ENCODE results near the gene STXBP6. TPM values are rescaled to one million over a fixed set of nuclear protein-coding genes. Genes with fewer than 3 reads are reported as not detected.
"Not testable (repeated sequence)": the region's sequence is repeated elsewhere in the genome, so short reads cannot be mapped to it uniquely, and the experiment has no call there.

STXBP6 gene
- total RNA-seq, 1 donor from 2014 or later = 0.51 TPM

DNA sequence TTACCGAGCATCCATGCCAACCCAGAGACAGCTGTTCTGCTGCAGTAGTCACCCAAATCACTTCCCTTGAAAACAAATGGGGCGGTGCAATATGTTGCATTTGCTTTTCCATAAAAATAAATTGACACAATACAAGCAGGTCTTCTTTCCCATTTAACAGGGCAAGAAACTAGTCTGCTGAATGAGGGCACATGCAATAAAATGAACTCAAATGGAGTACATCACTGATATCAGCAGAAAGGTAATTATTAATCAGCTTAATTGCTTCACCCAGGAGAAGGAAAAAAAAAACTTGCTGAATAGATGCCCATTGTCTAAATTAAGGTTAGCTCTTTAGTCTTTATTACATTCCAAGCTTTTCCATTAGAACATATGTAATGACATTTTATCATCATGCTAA lies 240.8 kb downstream of the STXBP6 start:
- H3K27me3 Mint-ChIP-seq (ENCODE audit: unreplicated experiment) = no peaks in the 10 kb centered on the region
- H3K36me3 Mint-ChIP-seq (ENCODE audit: low read depth, unreplicated experiment) = no peaks in the 10 kb centered on the region
- H3K27ac Mint-ChIP-seq (ENCODE audit: unreplicated experiment) = no peak overlapping the region
- H3K4me1 Mint-ChIP-seq (ENCODE audit: unreplicated experiment) = no peaks in the 10 kb centered on the region
- TF ChIP-seq, protein P1, sequence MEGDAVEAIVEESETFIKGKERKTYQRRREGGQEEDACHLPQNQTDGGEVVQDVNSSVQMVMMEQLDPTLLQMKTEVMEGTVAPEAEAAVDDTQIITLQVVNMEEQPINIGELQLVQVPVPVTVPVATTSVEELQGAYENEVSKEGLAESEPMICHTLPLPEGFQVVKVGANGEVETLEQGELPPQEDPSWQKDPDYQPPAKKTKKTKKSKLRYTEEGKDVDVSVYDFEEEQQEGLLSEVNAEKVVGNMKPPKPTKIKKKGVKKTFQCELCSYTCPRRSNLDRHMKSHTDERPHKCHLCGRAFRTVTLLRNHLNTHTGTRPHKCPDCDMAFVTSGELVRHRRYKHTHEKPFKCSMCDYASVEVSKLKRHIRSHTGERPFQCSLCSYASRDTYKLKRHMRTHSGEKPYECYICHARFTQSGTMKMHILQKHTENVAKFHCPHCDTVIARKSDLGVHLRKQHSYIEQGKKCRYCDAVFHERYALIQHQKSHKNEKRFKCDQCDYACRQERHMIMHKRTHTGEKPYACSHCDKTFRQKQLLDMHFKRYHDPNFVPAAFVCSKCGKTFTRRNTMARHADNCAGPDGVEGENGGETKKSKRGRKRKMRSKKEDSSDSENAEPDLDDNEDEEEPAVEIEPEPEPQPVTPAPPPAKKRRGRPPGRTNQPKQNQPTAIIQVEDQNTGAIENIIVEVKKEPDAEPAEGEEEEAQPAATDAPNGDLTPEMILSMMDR (IDR thresholded peaks at IDR 0.05; ENCODE audit: unreplicated experiment) = no peak
- H3K4me3 Mint-ChIP-seq (ENCODE audit: unreplicated experiment) = no peak overlapping the region
- no peaks in the 10 kb centered on the region for H3K9me3 Mint-ChIP-seq (ENCODE audit: unreplicated experiment)
- no peak for DNase-seq (ENCODE audit: low spot score)

DNA sequence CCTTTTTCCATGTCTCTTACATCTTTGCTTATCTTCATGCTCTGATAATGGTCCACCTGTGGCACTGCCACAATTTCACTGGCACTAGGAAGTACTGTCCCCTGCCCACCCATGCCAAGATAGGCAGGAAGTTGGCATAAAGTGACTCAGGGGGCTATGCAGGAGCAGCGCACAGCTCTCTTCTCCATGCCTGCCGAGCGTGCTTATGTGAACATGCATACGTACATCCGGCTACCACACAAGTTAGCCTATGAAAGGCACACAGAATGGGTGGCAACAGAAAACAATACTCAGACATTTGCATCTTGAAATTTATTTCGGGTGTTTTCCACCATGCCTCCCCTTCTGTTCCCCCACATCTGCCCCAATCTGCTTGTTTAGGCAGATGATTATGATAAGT lies 241.5 kb downstream of the STXBP6 start:
- peaks cover 2% of the 10 kb centered on the region for H3K27me3 Mint-ChIP-seq (ENCODE audit: unreplicated experiment)
- no peak overlapping the region for H3K27ac Mint-ChIP-seq (ENCODE audit: unreplicated experiment)
- H3K9me3 Mint-ChIP-seq (ENCODE audit: unreplicated experiment) = no peaks in the 10 kb centered on the region
- DNase-seq (ENCODE audit: low spot score) = no peak
- TF ChIP-seq, protein P1 (IDR thresholded peaks at IDR 0.05; ENCODE audit: unreplicated experiment) = no peak
- no peaks in the 10 kb centered on the region for H3K4me1 Mint-ChIP-seq (ENCODE audit: unreplicated experiment)
- no peaks in the 10 kb centered on the region for H3K36me3 Mint-ChIP-seq (ENCODE audit: low read depth, unreplicated experiment)
- H3K4me3 Mint-ChIP-seq (ENCODE audit: unreplicated experiment) = no peak overlapping the region

DNA sequence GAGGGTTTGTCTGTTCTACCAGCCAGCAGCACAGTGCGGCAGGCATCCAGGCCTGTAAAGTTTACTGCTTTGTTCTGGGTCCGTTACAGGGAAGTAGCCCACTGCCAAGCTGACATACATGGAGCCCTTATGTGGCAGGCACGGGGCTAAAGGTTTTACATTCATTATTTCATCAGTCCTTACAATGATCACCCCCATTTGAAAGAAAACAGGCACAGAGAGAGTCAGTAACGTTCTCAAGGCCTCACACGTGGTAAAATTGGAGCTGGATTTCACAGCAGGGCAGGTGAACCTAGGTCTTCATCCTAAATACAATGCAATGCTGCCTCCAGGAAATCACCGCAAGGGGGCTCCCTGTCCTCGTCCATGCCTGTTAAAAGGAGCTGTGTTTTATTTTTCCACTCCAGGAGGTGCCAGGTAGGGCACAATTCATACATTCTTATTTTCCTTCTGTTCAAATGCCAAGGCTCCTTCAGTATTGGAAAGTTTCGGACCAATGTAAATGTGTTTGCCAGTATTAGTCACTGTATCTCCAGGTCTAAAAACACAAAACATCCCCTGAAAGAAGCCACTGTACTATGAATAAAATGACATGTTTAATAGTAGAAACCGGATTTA lies 243.8 kb downstream of the STXBP6 start:
- no peaks in the 10 kb centered on the region for H3K36me3 Mint-ChIP-seq (ENCODE audit: low read depth, unreplicated experiment)
- H3K27me3 Mint-ChIP-seq (ENCODE audit: unreplicated experiment) = peaks cover 5% of the 10 kb centered on the region
- H3K27ac Mint-ChIP-seq (ENCODE audit: unreplicated experiment) = no peak overlapping the region

DNA sequence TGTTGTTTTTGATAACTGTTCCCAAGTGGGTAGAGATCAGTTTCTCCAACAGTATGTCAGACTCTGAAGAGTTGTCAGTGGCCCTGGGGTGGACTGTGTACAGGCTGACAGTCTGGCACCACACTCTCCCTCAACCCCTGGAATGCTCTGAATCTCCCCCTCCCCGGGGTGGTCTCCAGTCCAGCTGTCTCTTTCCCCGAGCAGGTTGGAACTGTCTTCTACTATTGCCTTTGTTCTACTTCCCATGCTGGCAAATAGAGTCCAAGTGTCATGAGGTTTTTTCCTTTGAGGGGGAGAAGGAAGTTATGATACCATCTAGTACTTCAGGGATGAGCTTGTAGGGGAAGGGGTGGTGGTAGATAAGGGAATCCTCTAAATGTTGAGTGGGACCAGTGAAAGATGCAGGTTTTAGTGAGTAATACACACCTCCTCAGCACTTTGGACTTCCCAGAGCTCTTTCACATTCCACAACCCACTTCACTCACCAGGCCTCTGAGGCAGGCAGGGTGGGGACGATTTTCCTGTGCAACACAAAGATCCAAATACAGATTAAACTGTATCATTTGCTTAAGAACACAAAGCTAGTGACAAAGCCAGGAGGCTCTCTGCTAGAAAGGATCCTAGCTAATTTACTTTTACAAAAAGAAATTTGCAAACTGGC lies 245.3 kb downstream of the STXBP6 start:
- Mint-ChIP-seq H3K27me3 (ENCODE audit: unreplicated experiment) (peaks cover 7% of the 10 kb centered on the region), H3K36me3 (ENCODE audit: low read depth, unreplicated experiment) (no peaks in the 10 kb centered on the region), H3K4me1 (ENCODE audit: unreplicated experiment) (no peaks in the 10 kb centered on the region), H3K9me3 (ENCODE audit: unreplicated experiment) (no peaks in the 10 kb centered on the region), H3K4me3 (ENCODE audit: unreplicated experiment) (no peak overlapping the region), H3K27ac (ENCODE audit: unreplicated experiment) (no peak overlapping the region)
- TF ChIP-seq, protein P1 (IDR thresholded peaks at IDR 0.05; ENCODE audit: unreplicated experiment) = no peak
- DNase-seq (ENCODE audit: low spot score) = no peak

More for the DNA sequence above, 243.8 kb downstream of the STXBP6 start:
- Mint-ChIP-seq H3K4me3 (ENCODE audit: unreplicated experiment) (no peak overlapping the region), H3K9me3 (ENCODE audit: unreplicated experiment) (no peaks in the 10 kb centered on the region), H3K4me1 (ENCODE audit: unreplicated experiment) (no peaks in the 10 kb centered on the region)
- TF ChIP-seq, protein P1 (IDR thresholded peaks at IDR 0.05; ENCODE audit: unreplicated experiment) = peak; percentile 67
- peak; percentile 78 for DNase-seq (ENCODE audit: low spot score)

DNA sequence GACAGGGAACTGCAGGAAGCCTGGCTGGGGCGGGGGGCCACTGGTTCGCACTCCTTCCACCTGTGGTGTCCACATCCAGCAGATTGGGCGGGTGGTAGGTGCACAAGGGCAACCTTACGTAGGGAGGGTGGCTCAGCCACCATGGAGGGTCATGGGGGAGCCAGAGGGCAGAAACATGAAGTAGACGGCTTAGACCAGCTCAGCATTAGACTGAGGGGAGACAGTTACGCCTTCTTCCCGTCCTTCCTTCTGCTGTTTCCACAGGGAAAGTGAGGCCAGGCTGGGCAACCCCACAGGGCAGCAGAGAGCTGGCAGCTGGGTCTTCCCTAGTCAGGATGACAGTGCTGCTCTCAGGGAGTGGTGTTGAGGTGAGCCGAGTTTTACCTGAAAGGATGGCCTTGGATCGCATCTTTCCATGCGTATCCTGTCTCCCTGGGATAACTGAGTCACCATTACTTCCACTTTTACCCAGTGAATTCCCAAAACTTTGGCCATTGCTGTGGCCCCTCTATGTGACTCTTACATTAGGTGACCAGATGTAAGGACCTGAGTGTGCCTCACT lies 245.9 kb downstream of the STXBP6 start:
- H3K4me3 Mint-ChIP-seq (ENCODE audit: unreplicated experiment) = no peak overlapping the region
- no peak overlapping the region for H3K27ac Mint-ChIP-seq (ENCODE audit: unreplicated experiment)
- H3K36me3 Mint-ChIP-seq (ENCODE audit: low read depth, unreplicated experiment) = no peaks in the 10 kb centered on the region
- no peak for DNase-seq (ENCODE audit: low spot score)
- peaks cover 1% of the 10 kb centered on the region for H3K4me1 Mint-ChIP-seq (ENCODE audit: unreplicated experiment)
- H3K27me3 Mint-ChIP-seq (ENCODE audit: unreplicated experiment) = peaks cover 7% of the 10 kb centered on the region
- TF ChIP-seq, protein P1 (IDR thresholded peaks at IDR 0.05; ENCODE audit: unreplicated experiment) = no peak
- no peaks in the 10 kb centered on the region for H3K9me3 Mint-ChIP-seq (ENCODE audit: unreplicated experiment)

DNA sequence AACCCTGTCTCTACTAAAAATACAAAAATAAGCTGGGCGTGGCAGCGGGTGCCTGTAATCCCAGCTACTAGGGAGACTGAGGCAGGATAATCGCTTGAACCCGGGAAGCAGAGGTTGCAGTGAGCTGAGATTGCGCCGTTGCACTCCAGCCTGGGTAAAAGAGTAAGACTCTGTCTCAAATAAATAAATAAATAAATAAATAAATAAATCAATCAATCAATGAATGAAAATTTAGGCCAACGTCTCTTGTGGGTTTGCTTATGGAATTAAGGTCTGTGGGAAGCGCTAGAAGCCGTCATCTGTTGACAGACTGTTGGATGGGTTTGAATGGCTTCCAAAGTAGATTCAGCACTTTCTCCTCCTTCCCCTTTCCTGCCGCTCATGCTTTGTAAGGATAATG lies 246.5 kb downstream of the STXBP6 start:
- H3K4me3 Mint-ChIP-seq (ENCODE audit: unreplicated experiment); DNase-seq (ENCODE audit: low spot score); H3K9me3 Mint-ChIP-seq (ENCODE audit: unreplicated experiment); H3K27ac Mint-ChIP-seq (ENCODE audit: unreplicated experiment); H3K4me1 Mint-ChIP-seq (ENCODE audit: unreplicated experiment); H3K36me3 Mint-ChIP-seq (ENCODE audit: low read depth, unreplicated experiment); H3K27me3 Mint-ChIP-seq (ENCODE audit: unreplicated experiment): not testable (repeated sequence)

Data from endothelial cell (in vitro differentiated cells).